Measurements from ENCODE around the gene SLC26A1.

DNA sequence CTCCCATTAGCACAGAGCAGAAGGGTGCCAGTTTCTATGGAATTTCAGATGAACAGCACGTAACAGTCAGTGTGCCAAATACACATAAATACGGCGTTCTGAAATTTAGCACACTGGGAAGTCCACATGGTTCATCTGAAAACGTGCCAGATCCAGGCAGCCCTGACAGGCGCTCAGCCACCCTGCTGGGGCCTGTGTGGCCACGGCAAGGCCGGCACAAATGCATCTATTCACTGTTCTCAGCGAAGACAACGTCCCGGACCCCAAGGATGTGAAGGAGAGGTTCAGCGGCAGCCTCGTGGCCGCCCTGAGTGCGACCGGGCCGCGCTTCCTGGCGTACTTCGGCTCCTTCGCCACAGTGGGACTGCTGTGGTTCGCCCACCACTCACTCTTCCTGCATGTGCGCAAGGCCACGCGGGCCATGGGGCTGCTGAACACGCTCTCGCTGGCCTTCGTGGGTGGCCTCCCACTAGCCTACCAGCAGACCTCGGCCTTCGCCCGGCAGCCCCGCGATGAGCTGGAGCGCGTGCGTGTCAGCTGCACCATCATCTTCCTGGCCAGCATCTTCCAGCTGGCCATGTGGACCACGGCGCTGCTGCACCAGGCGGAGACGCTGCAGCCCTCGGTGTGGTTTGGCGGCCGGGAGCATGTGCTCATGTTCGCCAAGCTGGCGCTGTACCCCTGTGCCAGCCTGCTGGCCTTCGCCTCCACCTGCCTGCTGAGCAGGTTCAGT is 35.5 kb downstream of the SLC26A1 start:
- TF ChIP-seq, protein P1, sequence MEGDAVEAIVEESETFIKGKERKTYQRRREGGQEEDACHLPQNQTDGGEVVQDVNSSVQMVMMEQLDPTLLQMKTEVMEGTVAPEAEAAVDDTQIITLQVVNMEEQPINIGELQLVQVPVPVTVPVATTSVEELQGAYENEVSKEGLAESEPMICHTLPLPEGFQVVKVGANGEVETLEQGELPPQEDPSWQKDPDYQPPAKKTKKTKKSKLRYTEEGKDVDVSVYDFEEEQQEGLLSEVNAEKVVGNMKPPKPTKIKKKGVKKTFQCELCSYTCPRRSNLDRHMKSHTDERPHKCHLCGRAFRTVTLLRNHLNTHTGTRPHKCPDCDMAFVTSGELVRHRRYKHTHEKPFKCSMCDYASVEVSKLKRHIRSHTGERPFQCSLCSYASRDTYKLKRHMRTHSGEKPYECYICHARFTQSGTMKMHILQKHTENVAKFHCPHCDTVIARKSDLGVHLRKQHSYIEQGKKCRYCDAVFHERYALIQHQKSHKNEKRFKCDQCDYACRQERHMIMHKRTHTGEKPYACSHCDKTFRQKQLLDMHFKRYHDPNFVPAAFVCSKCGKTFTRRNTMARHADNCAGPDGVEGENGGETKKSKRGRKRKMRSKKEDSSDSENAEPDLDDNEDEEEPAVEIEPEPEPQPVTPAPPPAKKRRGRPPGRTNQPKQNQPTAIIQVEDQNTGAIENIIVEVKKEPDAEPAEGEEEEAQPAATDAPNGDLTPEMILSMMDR (IDR thresholded peaks at IDR 0.05; ENCODE audit: extremely low read depth in 1 of 2, insufficient read depth in 1 of 2, low read depth in 1 of 2, low read length in 2 of 2), result no peak
- TF ChIP-seq EZH2 (IDR thresholded peaks at IDR 0.05; ENCODE audit: borderline replicate concordance, low read depth, low read length, severe bottlenecking), result no peak
- no peak for TF ChIP-seq FOS (IDR thresholded peaks at IDR 0.05; ENCODE audit: borderline replicate concordance, insufficient read depth, low read length)
- no peak for TF ChIP-seq POLR2A (IDR thresholded peaks at IDR 0.05; ENCODE audit: low read depth, low read length)
- TF ChIP-seq, protein P2, sequence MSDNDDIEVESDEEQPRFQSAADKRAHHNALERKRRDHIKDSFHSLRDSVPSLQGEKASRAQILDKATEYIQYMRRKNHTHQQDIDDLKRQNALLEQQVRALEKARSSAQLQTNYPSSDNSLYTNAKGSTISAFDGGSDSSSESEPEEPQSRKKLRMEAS (IDR thresholded peaks at IDR 0.05; ENCODE audit: insufficient read depth, insufficient read length), result no peak
- no peak for TF ChIP-seq POLR2AphosphoS5 (IDR thresholded peaks at IDR 0.05; ENCODE audit: insufficient read depth, low read depth, low read length)
- no peak for TF ChIP-seq JUN (IDR thresholded peaks at IDR 0.05; ENCODE audit: borderline replicate concordance, insufficient read depth, insufficient read length, low read depth)

Data from endothelial cell of umbilical vein (primary cell).